MM.1S (cell line): ENCODE data around the gene ABITRAM.

Source experiments
- EZH2 ChIP-seq: fragments of 300-600 bp; sonication (generic); optimal IDR thresholded peaks from 2 replicates; pipeline ENCODE3; 2017; ENCODE audit warnings: low read depth, mild to moderate bottlenecking, antibody characterized with exemption, low read length, mixed read lengths
- EZH2phosphoT487 ChIP-seq: fragments of 300-600 bp; sonication (generic); IDR thresholded peaks from 2 replicates; pipeline ENCODE4 v1.6.1; 2018; ENCODE audit warnings: antibody characterized with exemption, low read length
- TF ChIP-seq, protein P1 (sequence below): fragments of 300-600 bp; sonication (generic); IDR thresholded peaks from 2 replicates; pipeline ENCODE4 v1.5.1; 2016; ENCODE audit warnings: antibody characterized with exemption, low read length, mixed read lengths

DNA sequence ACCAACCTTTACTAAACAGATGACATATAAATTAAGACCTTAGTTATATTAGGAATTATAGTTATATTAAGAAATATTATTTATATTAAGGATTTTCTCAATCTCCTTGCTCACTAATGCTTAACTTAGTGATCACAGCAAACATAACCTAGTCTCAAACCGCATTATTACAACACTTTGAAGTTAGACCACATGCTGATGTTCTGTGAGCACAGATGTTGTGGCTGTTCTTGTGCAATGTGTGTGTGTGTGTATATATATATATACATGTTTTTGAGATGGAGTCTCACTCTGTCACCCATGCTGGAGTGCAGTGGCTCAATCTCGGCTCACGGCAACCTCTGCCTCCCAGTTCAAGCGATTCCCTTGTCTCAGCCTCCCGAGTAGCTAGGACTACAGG is 20.8 kb upstream of the ABITRAM start:
- TF ChIP-seq EZH2phosphoT487 (no peak), EZH2 (no peak)
- TF ChIP-seq, protein P1, sequence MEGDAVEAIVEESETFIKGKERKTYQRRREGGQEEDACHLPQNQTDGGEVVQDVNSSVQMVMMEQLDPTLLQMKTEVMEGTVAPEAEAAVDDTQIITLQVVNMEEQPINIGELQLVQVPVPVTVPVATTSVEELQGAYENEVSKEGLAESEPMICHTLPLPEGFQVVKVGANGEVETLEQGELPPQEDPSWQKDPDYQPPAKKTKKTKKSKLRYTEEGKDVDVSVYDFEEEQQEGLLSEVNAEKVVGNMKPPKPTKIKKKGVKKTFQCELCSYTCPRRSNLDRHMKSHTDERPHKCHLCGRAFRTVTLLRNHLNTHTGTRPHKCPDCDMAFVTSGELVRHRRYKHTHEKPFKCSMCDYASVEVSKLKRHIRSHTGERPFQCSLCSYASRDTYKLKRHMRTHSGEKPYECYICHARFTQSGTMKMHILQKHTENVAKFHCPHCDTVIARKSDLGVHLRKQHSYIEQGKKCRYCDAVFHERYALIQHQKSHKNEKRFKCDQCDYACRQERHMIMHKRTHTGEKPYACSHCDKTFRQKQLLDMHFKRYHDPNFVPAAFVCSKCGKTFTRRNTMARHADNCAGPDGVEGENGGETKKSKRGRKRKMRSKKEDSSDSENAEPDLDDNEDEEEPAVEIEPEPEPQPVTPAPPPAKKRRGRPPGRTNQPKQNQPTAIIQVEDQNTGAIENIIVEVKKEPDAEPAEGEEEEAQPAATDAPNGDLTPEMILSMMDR: no peak
